ENCODE measurements around the gene XXYLT1.
"Not testable (repeated sequence)": the region's sequence is repeated elsewhere in the genome, so short reads cannot be mapped to it uniquely, and the experiment has no call there.

XXYLT1 gene, protein sequence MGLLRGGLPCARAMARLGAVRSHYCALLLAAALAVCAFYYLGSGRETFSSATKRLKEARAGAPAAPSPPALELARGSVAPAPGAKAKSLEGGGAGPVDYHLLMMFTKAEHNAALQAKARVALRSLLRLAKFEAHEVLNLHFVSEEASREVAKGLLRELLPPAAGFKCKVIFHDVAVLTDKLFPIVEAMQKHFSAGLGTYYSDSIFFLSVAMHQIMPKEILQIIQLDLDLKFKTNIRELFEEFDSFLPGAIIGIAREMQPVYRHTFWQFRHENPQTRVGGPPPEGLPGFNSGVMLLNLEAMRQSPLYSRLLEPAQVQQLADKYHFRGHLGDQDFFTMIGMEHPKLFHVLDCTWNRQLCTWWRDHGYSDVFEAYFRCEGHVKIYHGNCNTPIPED

GRCh38 chr3:195270817-195271409, at the start of gene XXYLT1:
TSS of gene XXYLT1 (minus strand) at chr3:195271159. CDS start at chr3:195271058, 101 bp downstream.
- DNase-seq, result peak; percentile 90

- no peak for DNase-seq
Observed at GRCh38 chr3:195319060-195319459, 48.1 kb upstream of the XXYLT1 start.

GRCh38 chr3:195312714-195313113, 41.8 kb upstream of the XXYLT1 start:
- peak; percentile 5 for DNase-seq

- no peak for DNase-seq
Observed at GRCh38 chr3:195307711-195308110, 36.8 kb upstream of the XXYLT1 start.

- no peak for DNase-seq
Observed at GRCh38 chr3:195306369-195306768, 35.4 kb upstream of the XXYLT1 start.

DNA sequence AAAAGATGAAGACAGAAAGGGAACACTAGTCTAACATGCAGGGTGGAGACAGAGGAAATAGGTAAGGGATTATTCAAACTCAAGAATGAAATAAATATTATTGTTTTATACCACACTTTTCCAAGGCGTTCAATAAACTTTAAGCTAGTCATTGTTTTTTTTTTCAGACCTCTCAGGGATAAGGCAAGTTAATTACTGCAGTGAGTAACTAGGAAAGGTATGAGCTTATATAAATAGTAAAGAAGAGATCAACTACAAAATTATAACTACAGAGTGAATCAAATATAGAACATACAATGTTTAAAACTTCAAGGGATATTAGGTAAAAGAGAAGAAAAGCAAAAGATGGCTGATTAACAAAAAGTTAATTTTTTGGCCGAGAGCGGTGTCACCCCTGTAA, 31.5 kb upstream of the XXYLT1 start:
- DNase-seq, result peak; percentile 13

GRCh38 chr3:195297446-195297845, 26.5 kb upstream of the XXYLT1 start:
- no peak for DNase-seq

DNA sequence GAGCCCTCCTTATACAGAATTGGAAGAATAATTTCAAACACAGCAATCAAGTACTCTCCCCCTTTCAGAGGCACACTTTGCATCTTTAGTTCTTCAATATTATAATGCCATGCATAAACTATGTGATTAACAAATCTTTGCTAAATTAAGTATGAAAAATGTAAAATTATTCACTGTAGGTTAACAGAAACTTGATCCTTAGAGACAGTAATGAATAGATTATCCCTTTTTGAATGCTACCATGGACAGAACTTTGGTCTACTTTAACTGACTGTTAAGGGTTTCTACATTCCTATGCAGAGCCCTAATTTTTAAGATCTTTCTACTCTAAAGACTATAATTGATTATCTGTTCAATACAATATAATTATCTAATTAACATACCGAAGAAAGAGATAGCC, 25.7 kb upstream of the XXYLT1 start:
- no peak for DNase-seq

- no peak for DNase-seq
Observed at GRCh38 chr3:195291121-195291520, 20.2 kb upstream of the XXYLT1 start.

DNA sequence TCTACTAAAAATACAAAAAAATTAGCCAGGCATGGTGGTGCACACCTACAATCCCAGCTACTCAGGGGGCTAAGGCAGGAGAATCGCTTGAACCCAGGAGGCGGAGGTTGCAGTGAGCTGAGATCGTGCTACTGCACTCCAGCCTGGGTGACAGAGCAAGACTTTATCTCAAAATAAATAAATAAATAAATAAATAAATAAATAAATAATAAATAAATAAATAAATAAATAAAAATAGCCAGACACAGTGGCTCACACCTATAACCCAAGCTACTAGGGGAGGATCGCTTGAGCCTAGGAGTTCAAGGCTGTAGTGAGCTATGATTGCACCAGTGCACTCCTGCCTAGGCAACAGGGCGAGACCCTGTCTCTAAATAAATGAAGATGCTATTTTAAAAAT, 19.7 kb upstream of the XXYLT1 start:
- DNase-seq, result not testable (repeated sequence)

DNA sequence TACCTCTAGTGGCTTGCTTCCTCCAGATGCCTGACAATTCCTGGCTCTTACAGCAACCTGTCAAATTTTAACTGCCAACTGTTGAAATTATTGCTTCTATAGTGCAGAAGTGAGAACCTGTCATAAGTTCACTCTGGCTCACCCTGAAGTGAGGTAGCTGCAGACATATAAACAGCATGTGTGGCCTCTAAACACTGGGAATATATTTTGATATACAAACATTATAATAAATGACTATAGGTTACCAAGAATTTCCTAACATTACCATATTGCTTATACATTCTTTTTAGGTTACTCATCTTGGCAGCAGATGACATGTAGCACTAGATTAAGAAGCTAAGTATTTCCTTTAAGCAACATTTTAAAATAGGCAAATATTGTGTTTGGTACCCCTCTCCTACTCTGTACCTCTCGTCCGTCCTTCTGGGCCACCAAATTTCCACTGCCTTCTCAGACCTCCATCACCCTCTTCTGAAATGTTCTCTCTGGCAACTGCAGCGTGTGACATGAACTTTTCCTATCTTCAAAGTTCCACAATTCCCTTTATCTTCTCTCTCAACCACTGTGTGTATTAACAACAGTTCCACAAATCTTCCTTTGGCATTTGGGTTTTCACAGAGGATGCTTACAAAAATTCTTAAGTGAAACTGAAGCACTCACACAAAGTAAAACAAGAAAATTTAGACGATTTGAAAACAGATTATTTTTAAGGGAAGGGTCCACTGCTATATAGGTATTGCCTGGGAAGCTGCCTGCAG, 15.3 kb upstream of the XXYLT1 start:
- DNase-seq, result peak; percentile 78

DNA sequence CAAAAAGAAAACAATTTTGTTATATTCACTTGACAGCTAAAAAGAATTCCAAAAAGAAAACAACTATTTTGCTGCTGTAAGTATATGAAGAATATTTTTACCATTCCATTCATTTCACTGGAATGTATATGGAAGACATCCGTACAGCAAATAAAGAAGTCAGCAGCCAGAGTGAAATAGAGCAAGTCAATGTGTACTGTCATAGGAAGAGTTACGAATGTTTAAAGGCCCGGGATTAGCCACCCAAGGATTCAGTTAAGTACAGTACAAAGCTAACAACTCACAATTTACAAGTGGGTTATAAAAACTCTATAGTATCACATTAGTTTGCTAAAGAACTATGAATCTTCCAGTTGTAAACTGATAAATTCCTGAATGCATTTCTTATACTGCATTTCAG, 14.4 kb upstream of the XXYLT1 start:
- no peak for DNase-seq

DNA sequence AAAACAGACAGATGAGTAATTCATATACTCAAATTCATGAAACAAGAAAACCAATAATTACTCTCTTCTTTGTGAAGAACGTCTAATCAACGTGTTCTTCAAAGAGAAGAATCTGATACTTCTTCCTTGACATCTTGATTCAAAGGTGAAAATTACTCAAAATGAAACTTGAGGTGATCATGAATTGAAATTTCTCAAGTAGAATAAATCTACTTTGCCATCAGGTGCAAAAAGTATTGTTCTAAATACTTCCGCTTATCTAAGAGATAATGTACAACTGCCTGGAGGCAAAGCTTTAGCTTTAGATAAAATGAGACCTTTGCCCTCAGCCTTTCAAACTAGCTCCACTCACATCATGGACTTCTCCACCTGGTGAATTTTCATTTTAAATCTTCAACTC, 13.9 kb upstream of the XXYLT1 start:
- no peak for DNase-seq

- no peak for DNase-seq
Observed at GRCh38 chr3:195282961-195283360, 12.0 kb upstream of the XXYLT1 start.

- no peak for DNase-seq
Observed at GRCh38 chr3:195274259-195274966, 3.5 kb upstream of the XXYLT1 start.

- peak; percentile 86 for DNase-seq
Observed at GRCh38 chr3:195271410-195272243, 668 bp upstream of the XXYLT1 start.

DNA sequence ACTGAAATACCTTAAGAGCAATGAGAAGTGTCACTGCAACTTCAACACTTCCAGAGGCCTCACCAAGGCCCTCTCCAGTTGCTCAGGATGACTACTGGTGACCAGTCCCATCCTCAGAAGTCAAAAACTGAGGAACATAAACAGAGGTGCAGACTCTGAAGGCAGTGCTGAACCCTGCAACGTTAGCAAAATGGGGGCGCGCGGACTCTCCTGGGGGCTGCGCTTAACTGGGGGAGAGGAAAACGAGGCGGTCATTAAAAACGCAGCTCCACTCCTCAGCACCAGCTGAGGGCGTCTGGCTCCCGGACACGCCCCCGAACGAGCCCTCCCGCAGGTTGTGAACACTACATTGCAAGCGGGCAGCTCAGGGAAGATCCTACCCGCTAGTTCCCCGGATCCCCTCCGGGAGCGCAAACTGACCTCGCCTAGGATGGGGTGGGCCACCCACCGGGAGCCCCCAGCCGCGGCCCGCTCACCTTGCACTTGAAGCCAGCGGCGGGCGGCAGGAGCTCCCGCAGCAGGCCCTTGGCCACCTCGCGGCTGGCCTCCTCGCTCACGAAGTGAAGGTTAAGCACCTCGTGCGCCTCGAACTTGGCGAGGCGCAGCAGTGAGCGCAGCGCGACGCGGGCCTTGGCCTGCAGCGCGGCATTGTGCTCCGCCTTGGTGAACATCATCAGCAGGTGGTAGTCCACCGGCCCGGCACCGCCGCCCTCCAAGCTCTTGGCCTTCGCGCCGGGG, 711 bp downstream of the XXYLT1 start:
- peak; percentile 40 for DNase-seq

DNA sequence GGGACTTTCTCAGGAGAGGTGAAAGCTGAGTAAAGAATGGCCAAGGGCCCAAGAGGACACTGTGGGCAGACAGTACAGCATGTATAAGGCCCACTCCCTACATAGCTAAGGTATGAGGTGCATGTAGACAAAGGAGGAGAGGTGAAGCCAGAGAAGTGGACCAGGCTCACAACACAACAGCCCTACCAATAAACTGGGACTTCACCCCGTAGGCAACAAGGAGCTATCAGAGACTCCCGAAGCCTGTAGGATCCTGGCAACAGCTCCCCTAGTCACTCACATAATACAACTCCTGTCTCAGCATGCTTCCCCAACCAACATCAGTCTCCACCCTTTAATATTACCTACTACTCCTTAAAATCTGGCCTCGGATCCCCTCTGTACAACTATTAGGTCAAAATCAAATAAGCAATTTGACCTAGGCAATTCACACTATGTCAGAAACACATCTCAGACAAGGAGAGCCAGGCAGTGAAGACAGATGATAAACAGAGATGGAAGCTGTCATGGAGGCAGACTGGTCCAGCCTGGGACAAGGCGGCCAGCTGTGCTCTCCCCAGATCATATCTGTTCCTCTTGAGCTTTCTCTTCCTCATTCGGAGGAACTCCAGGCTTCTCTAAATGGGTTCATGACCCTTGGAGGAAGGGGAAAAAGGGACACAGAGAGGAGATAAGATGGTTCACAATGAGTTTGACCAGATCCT, 1.4 kb downstream of the XXYLT1 start:
- DNase-seq, result no peak

- DNase-seq, result no peak
Observed at GRCh38 chr3:195268576-195269309, 2.2 kb downstream of the XXYLT1 start.

DNA sequence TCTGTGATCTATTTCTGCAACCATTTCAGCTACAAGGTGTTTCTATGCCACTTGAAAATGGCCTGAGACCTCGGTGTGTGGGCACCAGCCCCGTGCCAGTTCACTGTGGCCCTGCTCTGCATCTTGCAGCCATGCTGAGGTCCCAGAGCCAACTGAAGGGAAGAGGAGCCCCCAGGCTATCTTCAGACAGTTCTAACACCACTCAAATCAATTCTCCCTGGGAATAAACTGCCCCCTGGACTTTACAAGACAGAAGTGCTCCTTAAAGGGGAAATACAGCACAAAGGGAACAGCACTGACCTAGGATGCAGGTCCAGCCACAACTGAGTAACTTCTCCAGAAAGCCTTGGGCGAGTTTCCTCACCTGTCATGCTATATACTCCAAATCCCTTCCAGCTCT, 3.9 kb downstream of the XXYLT1 start:
- no peak for DNase-seq

Data from fibroblast of skin of right quadriceps (primary cell).